ENCODE results near the gene DLG2. TPM values are rescaled to one million over a fixed set of nuclear protein-coding genes. Genes with fewer than 3 reads are reported as not detected.

DLG2 gene
- total and polyA plus RNA-seq, 2 of the 8 experiments (the other 6 are each of a cell fraction or from before 2014, with no cell fraction given), result 1.7 to 14.3 TPM

GRCh38 chr11:85307366-85307765 is 319.8 kb downstream of the DLG2 start:
- POLR2A ChIA-PET (ENCODE audit: partially characterized antibody), result no interaction called here
- no peak overlapping the region for H2BK20ac ChIP-seq (ENCODE audit: low read length)
- TF ChIP-seq FOSL1 (IDR thresholded peaks at IDR 0.05; ENCODE audit: insufficient read depth, low read depth, low read length) (no peak), TCF12 (IDR thresholded peaks at IDR 0.05; ENCODE audit: low read depth, low read length) (no peak)

More at GRCh38 chr11:85307366-85307765, 319.8 kb downstream of the DLG2 start:
- Histone ChIP-seq H3K18ac (ENCODE audit: extremely low read depth, low read length) (no peak overlapping the region), H2BK120ac (replicated peaks; ENCODE audit: low read depth, low read length) (no peak overlapping the region), H3K9ac (replicated peaks in 1 of 4; ENCODE audit: extremely low read depth in 1 of 4, low read depth in 3 of 4, low read length in 3 of 4) (no peak overlapping the region), H3K36me3 (ENCODE audit: control insufficient read depth in 2 of 4, insufficient read depth in 4 of 4, low read length in 3 of 4) (no peaks in the 10 kb centered on the region), H3K4ac (replicated peaks; ENCODE audit: insufficient read length, low read depth, low read length) (no peak overlapping the region), H2BK5ac (ENCODE audit: low read depth, low read length) (no peak overlapping the region), H3K9me3 (ENCODE audit: insufficient read depth in 2 of 2, low read depth in 1 of 2, low read length in 1 of 2) (no peaks in the 10 kb centered on the region), H3K4me3 (ENCODE audit: extremely low read depth in 1 of 4, insufficient read depth in 2 of 4, low read depth in 3 of 4, low read length in 4 of 4) (no peak overlapping the region), H2AK5ac (ENCODE audit: low read depth, low read length) (no peak overlapping the region), H4K20me1 (replicated peaks in 1 of 2; ENCODE audit: control insufficient read depth in 1 of 2, insufficient read depth in 2 of 2, low read length in 2 of 2) (no peaks in the 10 kb centered on the region), H4K5ac (ENCODE audit: insufficient read length, low read depth, low read length) (no peak overlapping the region), H4K91ac (replicated peaks; ENCODE audit: insufficient read length, low read length) (no peak overlapping the region), H3K56ac (replicated peaks; ENCODE audit: insufficient read length, low read depth, low read length) (no peak overlapping the region), H2AFZ (ENCODE audit: low read length) (no peak overlapping the region), H2BK15ac (ENCODE audit: low read length) (no peak overlapping the region), H2BK12ac (ENCODE audit: low read depth, low read length) (no peak overlapping the region), H3K23me2 (ENCODE audit: low read depth, low read length) (no peaks in the 10 kb centered on the region), H3K23ac (ENCODE audit: insufficient read length) (no peak overlapping the region), H3K79me1 (ENCODE audit: low read depth, low read length) (no peaks in the 10 kb centered on the region), H3K4me2 (ENCODE audit: insufficient read depth in 1 of 2, low read depth in 2 of 2, low read length in 2 of 2) (no peak overlapping the region), H4K8ac (ENCODE audit: extremely low read depth, insufficient read depth, low read length) (no peak overlapping the region), H3K27ac (ENCODE audit: low read depth, low read length) (no peak overlapping the region), H3K4me1 (replicated peaks in 1 of 4; ENCODE audit: control insufficient read depth in 3 of 4, insufficient read depth in 4 of 4, low read length in 3 of 4) (no peaks in the 10 kb centered on the region; a peak in 1 of 7 replicates), H3K14ac (ENCODE audit: insufficient read length) (no peak overlapping the region), H3K27me3 (replicated peaks in 1 of 4; ENCODE audit: control insufficient read depth in 3 of 4, extremely low read depth in 1 of 4, insufficient read depth in 3 of 4, low read length in 3 of 4) (no peaks in the 10 kb centered on the region), H3K79me2 (ENCODE audit: control insufficient read depth in 1 of 2, insufficient read depth in 2 of 2, low read length in 2 of 2) (no peaks in the 10 kb centered on the region)
- WGBS, 2 experiments (ENCODE audit: extremely low coverage in 1 of 2, insufficient coverage in 1 of 2, insufficient read length in 1 of 2, insufficient replicate concordance in 2 of 2, low coverage in 1 of 2, low lambda C conversion rate in 2 of 2, missing lambda C conversion rate in 1 of 2), result 82% methylated on average over 3 of the region's 3 CpGs; no CpG with 5 or more reads in 1 of the 2 experiments
- CTCF ChIA-PET (ENCODE audit: partially characterized antibody), result no interaction called here
- FAIRE-seq (no peak), DNase-seq (ENCODE audit: low read depth in 1 of 2, low spot score in 2 of 2) (no peak)
